ENCODE measurements around the gene KRTAP10-8.

KRTAP10-8 gene, protein sequence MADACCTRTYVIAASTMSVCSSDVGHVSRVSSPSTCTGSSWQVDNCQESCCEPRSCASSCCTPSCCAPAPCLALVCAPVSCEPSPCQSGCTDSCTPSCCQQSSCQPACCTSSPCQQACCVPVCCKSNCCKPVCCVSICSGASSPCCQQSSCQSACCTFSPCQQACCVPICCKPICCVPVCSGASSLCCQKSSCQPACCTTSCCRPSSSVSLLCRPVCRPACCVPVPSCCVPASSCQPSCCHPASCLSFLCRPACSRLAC

DNA sequence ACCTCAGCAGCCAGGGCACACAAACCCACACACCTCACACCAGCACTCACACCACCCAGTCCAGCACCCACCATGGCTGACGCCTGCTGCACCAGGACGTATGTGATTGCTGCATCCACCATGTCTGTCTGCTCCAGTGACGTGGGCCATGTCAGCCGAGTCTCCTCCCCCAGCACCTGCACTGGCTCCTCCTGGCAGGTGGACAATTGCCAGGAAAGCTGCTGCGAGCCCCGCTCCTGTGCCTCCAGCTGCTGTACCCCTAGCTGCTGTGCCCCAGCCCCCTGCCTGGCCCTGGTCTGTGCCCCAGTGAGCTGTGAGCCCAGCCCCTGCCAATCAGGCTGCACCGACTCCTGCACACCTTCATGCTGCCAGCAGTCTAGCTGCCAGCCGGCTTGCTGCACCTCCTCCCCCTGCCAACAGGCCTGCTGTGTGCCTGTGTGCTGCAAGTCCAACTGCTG, at the start of gene KRTAP10-8:
TSS of gene KRTAP10-8 (plus strand) at position 51 of the 458 bp plus-strand sequence. CDS start at position 73, 22 bp downstream.
- Histone ChIP-seq H3K4me3 (ENCODE audit: low read length) (no peak within 1 kb of the TSS), H2AFZ (ENCODE audit: low read depth, low read length) (no peak within 1 kb of the TSS), H3K4me1 (ENCODE audit: insufficient read depth, low read length) (no peaks in the 10 kb centered on the region), H3K27me3 (ENCODE audit: insufficient read depth, low read length) (no peaks in the 10 kb centered on the region), H3K9me3 (ENCODE audit: low read length) (peaks cover 3% of the 10 kb centered on the region), H3K36me3 (ENCODE audit: insufficient read depth, low read length) (no peaks in the 10 kb centered on the region)

DNA sequence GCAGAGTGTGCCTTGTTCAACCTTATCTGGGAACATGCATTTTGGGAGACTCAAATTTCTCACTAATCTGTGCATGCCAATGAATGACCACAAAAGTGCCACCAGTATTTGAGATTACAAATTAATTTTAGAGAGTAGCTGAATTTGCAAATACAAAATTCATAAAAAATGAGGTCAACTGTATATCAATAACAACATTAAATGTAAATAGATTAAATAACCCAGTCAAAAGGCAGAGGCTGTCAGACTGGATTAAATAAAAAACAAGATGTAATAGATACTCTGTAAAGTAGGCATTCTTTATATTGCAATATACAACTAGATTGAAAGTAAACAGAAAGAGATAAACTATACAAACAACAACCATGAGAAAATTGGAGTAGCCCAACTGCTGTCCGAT, 47.8 kb upstream of the KRTAP10-8 start:
- Histone ChIP-seq H3K4me1 (ENCODE audit: insufficient read depth, low read length) (no peaks in the 10 kb centered on the region), H2AFZ (ENCODE audit: low read depth, low read length) (no peak overlapping the region), H3K36me3 (ENCODE audit: insufficient read depth, low read length) (no peaks in the 10 kb centered on the region), H3K27me3 (ENCODE audit: insufficient read depth, low read length) (peaks cover 2% of the 10 kb centered on the region), H3K9me3 (ENCODE audit: low read length) (no peaks in the 10 kb centered on the region), H3K4me3 (ENCODE audit: low read length) (no peak overlapping the region)

DNA sequence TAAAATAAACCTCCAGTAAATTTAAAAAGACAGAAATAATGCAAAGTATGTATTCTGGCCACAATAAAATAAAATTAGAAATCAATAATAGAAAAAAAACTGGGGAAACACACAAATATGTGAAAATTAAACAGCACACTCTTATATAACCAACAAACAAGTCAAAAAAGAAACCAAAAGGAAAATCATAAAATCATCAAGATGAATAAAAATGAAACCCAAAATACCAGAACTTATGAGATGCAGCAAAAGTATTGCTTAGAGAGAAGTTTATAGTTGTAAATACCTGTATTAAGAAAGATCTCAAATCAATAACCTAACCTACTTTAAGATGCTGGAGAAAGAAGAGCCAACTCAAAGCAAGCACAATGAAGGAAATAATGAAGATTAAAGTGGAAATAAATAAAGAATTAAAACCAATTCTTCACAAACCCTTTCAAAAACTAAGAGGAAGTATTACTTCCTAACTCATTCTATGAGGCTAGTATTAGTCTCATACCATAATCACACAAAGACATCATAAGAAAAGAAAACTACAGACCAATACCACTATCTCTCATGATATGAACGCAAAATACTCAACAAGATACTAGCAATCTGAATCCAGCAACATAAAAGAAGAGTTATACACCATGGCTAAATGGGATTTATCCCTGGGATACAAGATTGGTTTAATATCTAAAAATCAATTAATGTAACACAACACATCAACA, 46.8 kb upstream of the KRTAP10-8 start:
- H3K4me3 ChIP-seq (ENCODE audit: low read length), result no peak overlapping the region
- no peaks in the 10 kb centered on the region for H3K4me1 ChIP-seq (ENCODE audit: insufficient read depth, low read length)
- H3K27me3 ChIP-seq (ENCODE audit: insufficient read depth, low read length), result peaks cover 2% of the 10 kb centered on the region
- no peaks in the 10 kb centered on the region for H3K9me3 ChIP-seq (ENCODE audit: low read length)
- no peak overlapping the region for H2AFZ ChIP-seq (ENCODE audit: low read depth, low read length)
- H3K36me3 ChIP-seq (ENCODE audit: insufficient read depth, low read length), result no peaks in the 10 kb centered on the region

DNA sequence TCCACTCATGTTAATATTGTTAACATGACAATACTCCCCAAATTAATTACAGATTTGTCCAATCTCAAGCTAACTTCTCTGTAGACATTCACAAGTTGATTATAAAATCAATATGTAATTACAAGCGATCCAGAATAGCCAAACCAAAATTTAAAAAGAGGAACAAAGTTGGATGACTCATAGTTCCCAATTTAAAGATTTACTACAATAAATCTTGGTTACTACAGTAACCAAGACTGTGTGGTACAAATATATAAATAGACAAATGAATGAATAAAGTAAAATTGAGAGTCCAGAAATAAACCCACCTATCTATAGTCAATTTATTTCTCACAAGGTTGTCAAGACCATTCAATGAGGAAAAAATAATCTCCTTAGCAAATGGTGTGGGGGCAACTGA, 45.5 kb upstream of the KRTAP10-8 start:
- Histone ChIP-seq H3K36me3 (ENCODE audit: insufficient read depth, low read length) (no peaks in the 10 kb centered on the region), H2AFZ (ENCODE audit: low read depth, low read length) (no peak overlapping the region), H3K27me3 (ENCODE audit: insufficient read depth, low read length) (peaks cover 2% of the 10 kb centered on the region), H3K9me3 (ENCODE audit: low read length) (peaks cover 2% of the 10 kb centered on the region), H3K4me3 (ENCODE audit: low read length) (no peak overlapping the region), H3K4me1 (ENCODE audit: insufficient read depth, low read length) (no peaks in the 10 kb centered on the region)

DNA sequence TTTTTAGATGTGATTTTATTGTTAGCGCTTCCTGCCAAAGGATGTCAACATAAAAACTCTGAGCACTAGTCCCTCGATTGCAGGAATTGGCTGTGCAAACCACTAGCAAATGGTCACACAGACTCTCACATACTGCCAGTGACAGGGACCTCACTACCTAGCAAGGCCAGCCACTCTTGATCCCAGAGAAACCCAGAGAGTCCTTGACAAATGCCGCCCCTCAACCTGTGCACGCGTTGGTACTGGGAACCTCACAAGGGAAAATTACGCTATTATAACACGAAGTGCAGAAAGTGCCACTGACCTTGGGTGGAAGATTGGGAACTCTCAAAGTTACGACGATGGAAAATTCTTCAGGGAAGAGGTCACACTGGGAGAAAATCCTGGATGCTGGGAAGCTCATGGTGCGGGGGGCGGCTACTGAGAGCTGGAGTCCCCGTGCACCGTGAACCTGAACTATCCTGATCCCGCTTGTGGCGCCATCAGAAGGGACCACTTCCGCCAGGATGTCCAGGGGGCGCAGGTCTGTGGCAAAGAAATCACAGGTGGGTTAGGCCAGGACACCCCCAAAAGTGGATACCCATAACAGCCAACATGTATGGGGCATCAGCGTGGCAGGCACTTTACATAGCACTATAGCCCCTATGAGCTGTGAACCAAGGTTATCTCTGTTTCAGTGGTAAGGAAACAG, 44.3 kb upstream of the KRTAP10-8 start:
- H3K4me1 ChIP-seq (ENCODE audit: insufficient read depth, low read length), result no peaks in the 10 kb centered on the region
- H3K4me3 ChIP-seq (ENCODE audit: low read length), result no peak overlapping the region
- no peaks in the 10 kb centered on the region for H3K36me3 ChIP-seq (ENCODE audit: insufficient read depth, low read length)
- H3K27me3 ChIP-seq (ENCODE audit: insufficient read depth, low read length), result peaks cover 6% of the 10 kb centered on the region
- H2AFZ ChIP-seq (ENCODE audit: low read depth, low read length), result no peak overlapping the region
- H3K9me3 ChIP-seq (ENCODE audit: low read length), result peaks cover 7% of the 10 kb centered on the region

DNA sequence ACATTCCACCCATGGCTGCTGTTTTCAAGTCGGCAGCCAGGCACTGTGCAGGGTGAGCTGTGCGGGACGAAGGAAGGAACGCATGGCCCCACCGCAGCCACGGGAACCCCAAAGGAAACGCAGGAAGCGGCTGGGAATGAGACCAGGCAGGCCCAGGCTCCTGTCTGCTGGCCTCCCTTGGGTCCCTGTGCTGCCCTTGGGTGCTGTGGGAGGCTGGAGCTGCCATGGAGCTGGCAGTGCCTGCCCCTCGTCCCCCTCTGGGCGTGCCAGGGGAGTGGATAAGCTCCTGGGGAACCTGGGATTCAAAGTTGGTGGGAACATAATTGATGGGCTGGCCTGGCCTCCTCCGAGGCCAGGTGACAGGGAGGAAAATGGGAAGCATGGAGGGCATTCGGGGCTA, 43.6 kb upstream of the KRTAP10-8 start:
- H3K27me3 ChIP-seq (ENCODE audit: insufficient read depth, low read length), result peaks cover 8% of the 10 kb centered on the region

DNA sequence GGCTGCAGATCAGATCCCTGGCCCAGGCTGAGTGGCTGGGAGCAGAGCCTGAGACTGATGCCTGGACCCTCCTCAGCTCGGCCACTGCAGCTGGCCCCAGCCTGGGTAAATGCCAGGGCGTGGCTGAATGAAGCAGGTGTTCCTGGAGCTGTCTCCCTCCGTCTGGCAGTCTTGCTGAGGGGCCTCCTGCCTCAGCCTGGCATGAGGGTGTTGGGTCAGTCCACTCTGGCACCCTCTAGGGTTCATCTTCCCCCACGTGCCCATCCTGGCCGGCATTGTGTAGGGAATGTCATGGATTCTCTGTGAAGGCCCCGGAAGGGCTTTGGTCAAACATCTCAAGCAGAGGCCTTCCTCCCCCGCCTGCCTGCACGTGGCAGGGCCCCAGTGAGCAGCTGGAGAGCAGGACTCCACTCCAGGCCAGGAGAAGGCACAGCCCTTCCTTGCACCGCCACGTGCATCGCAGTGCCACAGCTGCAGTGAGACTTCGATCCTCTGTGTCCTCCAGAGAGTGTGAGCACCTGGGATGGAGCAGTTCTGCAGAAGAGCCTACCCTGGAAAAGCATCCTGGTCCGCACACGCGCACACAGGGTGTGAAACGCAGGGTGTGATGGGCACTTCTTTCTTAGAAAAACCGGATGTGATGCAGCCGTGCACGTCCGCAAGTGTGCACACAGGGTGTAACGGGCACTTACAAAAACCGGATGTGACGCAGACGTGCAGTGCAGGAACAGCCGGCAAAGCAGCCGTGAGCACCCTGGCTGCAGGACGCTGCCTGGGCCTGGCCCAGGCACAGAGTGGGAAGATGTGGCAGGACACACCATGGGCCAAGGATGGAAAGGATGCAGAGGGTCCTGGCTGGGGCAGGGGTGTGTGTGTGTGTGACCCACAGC, 43.0 kb upstream of the KRTAP10-8 start:
- Histone ChIP-seq H3K9me3 (ENCODE audit: low read length) (peaks cover 7% of the 10 kb centered on the region), H3K27me3 (ENCODE audit: insufficient read depth, low read length) (peaks cover 8% of the 10 kb centered on the region), H3K36me3 (ENCODE audit: insufficient read depth, low read length) (no peaks in the 10 kb centered on the region), H3K4me1 (ENCODE audit: insufficient read depth, low read length) (no peaks in the 10 kb centered on the region), H2AFZ (ENCODE audit: low read depth, low read length) (no peak overlapping the region), H3K4me3 (ENCODE audit: low read length) (no peak overlapping the region)

More for the DNA sequence above, 43.6 kb upstream of the KRTAP10-8 start:
- Histone ChIP-seq H2AFZ (ENCODE audit: low read depth, low read length) (no peak overlapping the region), H3K4me1 (ENCODE audit: insufficient read depth, low read length) (no peaks in the 10 kb centered on the region), H3K36me3 (ENCODE audit: insufficient read depth, low read length) (no peaks in the 10 kb centered on the region), H3K9me3 (ENCODE audit: low read length) (peaks cover 7% of the 10 kb centered on the region), H3K4me3 (ENCODE audit: low read length) (no peak overlapping the region)

DNA sequence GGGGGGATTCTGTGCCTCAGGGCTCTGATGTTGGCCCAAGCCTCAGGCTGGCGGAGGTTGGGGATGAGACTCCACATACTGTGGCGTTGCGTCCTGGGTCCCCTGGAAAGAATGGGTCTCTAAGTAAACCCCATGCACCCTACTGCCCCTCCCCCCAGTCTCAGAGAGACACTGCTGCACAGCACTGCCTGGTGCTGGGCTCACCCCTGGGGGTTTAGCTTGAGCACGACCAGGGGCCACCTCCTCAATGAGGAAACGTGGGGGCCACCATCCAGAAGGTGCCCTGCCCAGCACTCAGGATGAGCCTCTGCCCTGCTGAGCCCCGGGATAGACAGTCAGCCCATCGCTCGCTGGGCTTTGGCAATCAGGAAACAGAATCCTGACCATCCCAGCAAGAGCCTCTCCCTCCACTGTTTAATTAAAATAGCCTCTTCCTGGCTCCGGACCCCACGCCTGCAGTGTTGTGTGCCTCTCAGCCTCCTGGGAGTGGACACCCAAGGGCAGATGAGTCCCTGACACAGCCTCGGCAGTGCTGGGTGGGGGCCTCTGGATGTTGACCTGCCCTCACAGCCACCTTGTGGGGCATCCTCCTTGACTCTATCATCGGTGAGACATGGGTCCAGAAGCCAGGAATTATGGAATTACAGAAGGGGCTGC, 41.9 kb upstream of the KRTAP10-8 start:
- Histone ChIP-seq H3K36me3 (ENCODE audit: insufficient read depth, low read length) (no peaks in the 10 kb centered on the region), H3K4me3 (ENCODE audit: low read length) (no peak overlapping the region), H3K27me3 (ENCODE audit: insufficient read depth, low read length) (peaks cover 8% of the 10 kb centered on the region), H2AFZ (ENCODE audit: low read depth, low read length) (no peak overlapping the region), H3K4me1 (ENCODE audit: insufficient read depth, low read length) (no peaks in the 10 kb centered on the region), H3K9me3 (ENCODE audit: low read length) (peaks cover 7% of the 10 kb centered on the region)

DNA sequence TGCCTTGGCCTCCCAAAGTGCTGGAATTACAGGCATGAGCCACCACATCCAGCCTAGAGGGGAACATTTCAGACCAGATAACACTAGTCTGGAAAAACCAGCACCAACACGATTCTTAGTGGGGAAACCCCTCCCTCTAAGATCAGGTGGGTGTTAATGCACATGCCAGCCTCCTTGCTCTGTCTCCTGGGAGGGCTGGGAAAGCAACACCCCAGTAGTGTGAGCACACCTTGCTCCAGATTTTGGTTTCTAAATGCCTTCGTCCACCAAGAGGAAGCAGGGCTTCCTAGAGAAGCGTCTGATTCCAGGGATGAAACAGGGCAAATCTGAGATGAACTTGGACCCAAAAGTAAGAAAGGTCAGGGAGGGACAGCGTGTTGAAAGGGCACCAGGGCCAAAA, 40.6 kb upstream of the KRTAP10-8 start:
- no peak overlapping the region for H3K4me3 ChIP-seq (ENCODE audit: low read length)
- H2AFZ ChIP-seq (ENCODE audit: low read depth, low read length), result no peak overlapping the region
- H3K36me3 ChIP-seq (ENCODE audit: insufficient read depth, low read length), result no peaks in the 10 kb centered on the region
- H3K9me3 ChIP-seq (ENCODE audit: low read length), result peaks cover 7% of the 10 kb centered on the region
- H3K27me3 ChIP-seq (ENCODE audit: insufficient read depth, low read length), result peaks cover 8% of the 10 kb centered on the region
- H3K4me1 ChIP-seq (ENCODE audit: insufficient read depth, low read length), result no peaks in the 10 kb centered on the region

DNA sequence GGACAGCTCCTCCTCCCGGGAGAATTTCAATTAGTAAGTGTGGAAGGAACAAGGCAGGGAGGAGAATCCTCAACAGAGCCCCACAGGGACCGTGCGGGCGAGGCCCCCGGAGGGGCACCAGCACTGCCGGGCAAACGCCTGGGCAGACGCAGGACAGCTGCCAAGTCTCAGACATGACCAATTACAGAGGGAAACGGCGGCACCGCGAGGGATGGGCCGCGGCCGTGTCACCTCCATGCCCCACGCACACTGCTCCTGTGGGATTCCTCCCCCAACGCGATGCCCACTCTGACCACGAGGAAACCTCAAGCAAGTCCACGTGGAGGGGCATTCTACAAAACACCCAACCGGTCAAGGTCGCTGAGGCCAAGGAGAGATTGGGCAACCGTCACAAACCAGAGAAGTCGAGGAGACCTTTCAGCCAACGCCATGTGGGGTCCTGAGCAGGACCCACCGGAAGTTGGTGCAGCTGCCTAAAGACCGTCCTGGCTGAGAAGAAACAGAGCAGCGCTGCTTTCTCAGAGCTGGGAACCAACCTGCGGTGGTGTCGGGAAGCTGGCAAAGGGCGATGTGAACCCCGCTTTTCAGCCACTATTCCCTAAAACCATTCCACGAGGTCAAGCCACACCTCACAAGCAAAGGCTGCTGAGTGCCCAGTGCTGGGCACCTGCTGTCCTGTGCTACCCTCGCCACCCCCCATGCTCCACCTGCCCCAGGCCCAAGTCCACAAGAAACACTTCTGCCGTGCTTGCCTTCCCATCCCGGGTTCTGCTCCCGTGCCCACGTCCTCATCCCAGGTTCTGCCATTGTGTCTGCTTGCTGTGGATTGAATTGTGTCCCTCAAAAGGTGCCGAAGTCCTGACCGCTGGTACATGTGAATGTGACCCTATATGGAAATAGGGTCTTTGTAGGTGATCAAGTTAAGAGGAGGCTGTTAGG, 39.8 kb upstream of the KRTAP10-8 start:
- Histone ChIP-seq H3K9me3 (ENCODE audit: low read length) (peaks cover 7% of the 10 kb centered on the region), H3K27me3 (ENCODE audit: insufficient read depth, low read length) (peaks cover 8% of the 10 kb centered on the region), H3K4me1 (ENCODE audit: insufficient read depth, low read length) (no peaks in the 10 kb centered on the region), H3K4me3 (ENCODE audit: low read length) (no peak overlapping the region), H2AFZ (ENCODE audit: low read depth, low read length) (no peak overlapping the region), H3K36me3 (ENCODE audit: insufficient read depth, low read length) (no peaks in the 10 kb centered on the region)

DNA sequence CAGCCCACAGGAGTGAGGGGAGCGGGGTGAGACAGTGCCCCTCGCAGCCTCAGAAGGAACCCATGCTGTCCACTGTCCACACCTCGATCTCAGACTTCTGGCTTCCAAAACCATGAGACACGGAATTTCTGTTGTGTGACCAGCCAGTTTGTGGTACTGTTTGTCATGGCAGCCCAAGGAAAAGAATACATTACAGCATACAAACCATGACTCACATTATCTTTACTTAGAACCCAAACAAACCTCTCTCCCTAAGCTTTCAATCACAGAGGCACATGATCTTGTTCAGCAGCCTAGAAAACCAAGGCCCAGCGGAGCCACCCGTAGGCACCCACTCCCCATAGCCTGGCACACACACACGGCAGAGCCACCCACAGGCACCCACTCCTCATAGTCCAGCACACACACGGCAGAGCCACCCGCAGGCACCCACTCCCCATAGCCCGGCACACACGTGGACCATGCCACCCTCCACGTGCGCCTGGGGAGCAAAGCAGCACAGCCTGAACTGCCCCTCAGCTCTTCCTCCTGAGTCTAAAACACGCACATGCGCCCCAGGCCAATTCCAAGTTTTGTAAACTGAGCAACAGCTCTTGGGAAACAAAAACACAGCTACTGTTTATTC, 38.8 kb upstream of the KRTAP10-8 start:
- Histone ChIP-seq H3K4me1 (ENCODE audit: insufficient read depth, low read length) (no peaks in the 10 kb centered on the region), H3K4me3 (ENCODE audit: low read length) (no peak overlapping the region)

More for the DNA sequence above, 38.8 kb upstream of the KRTAP10-8 start:
- peaks cover 8% of the 10 kb centered on the region for H3K27me3 ChIP-seq (ENCODE audit: insufficient read depth, low read length)
- peaks cover 7% of the 10 kb centered on the region for H3K9me3 ChIP-seq (ENCODE audit: low read length)
- H2AFZ ChIP-seq (ENCODE audit: low read depth, low read length), result no peak overlapping the region
- H3K36me3 ChIP-seq (ENCODE audit: insufficient read depth, low read length), result no peaks in the 10 kb centered on the region

Measured in neuron (in vitro differentiated cells).